A549 (cell line): ENCODE results near the gene FAM107B. TPM values are rescaled to one million over a fixed set of nuclear protein-coding genes. Genes with fewer than 3 reads are reported as not detected.
A peak's percentile ranks its signal among the peaks of the same experiment; 100 is the strongest.

Experiments used
- ATAC-seq, 2 experiments: fragments of 200-7000 bp in 1 of 2; fragments of >200 bp in 1 of 2; cut with Nextera tagmentation in 1 of 2; cut with Tn5 transposase in 1 of 2; 3 replicates each; pipeline versions ENCODE4 v1.8.0 to v1.9.1; 2018 to 2020; ENCODE audit warnings: mild to moderate bottlenecking in 1 of 2, moderate library complexity in 1 of 2
- CTCF ChIA-PET: fragments of 300-600 bp; sonication (Branson Sonifier 250); formaldehyde crosslinking; extraction: SDS; loops from one replicate; lab custom pipeline; 2021; ENCODE audit warnings: antibody characterized with exemption, inconsistent platforms; lab: Yijun Ruan, JAX
- POLR2A ChIA-PET: fragments of 350-600 bp; formaldehyde crosslinking; extraction: SDS; loops from one replicate; lab custom pipeline; 2021; ENCODE audit warnings: antibody characterized with exemption, inconsistent platforms; lab: Yijun Ruan, JAX
- DNase-seq, 2 experiments: peaks; one replicate each; pipeline versions ENCODE4 v3.0.0 to v3.0.0-alpha.2; 2011 to 2016; ENCODE audit warnings: low read depth in 1 of 2, low spot score in 1 of 2
- FAIRE-seq: peaks from 2 replicates; lab custom pipeline; 2011; peaks lifted over from hg19 to GRCh38; lab: Jason Lieb, UNC
- H3K27ac ChIP-seq, 2 experiments: fragments of >200 bp; sonication (Bioruptor Twin); formaldehyde crosslinking; 3 replicates each; pipeline ENCODE4 v1.5.1; 2016 to 2017
- H3K4me1 ChIP-seq: fragments of >200 bp; sonication (Bioruptor Twin); formaldehyde crosslinking; 3 replicates; pipeline ENCODE4 v1.6.1; 2016
- H3K4me2 ChIP-seq: fragments of >200 bp; sonication (Bioruptor Twin); formaldehyde crosslinking; 3 replicates; pipeline ENCODE4 v1.6.1; 2016
- H3K4me3 ChIP-seq: fragments of >200 bp; sonication (Bioruptor Twin); formaldehyde crosslinking; 3 replicates; pipeline ENCODE4 v1.5.1; 2016
- H3K9me3 ChIP-seq: fragments of >200 bp; sonication (Bioruptor Twin); formaldehyde crosslinking; 3 replicates; pipeline ENCODE4 v1.6.1; 2016
- BCL3 ChIP-seq: fragments of >200 bp; sonication (Bioruptor Twin); formaldehyde crosslinking; IDR thresholded peaks from 3 replicates; pipeline ENCODE4 v1.6.1; 2016
- CBX2 ChIP-seq: fragments of 200-600 bp; sonication (generic); IDR thresholded peaks from 2 replicates; pipeline ENCODE4 v1.6.1; 2016; ENCODE audit warnings: low read depth, mild to moderate bottlenecking, borderline replicate concordance
- CHD2 ChIP-seq: fragments of 150-350 bp; IDR thresholded peaks from 2 replicates; pipeline ENCODE4 v1.6.1; 2014; ENCODE audit warnings: low read length; ENCODE audit not compliant: partially characterized antibody
- E2F6 ChIP-seq: IDR thresholded peaks from 2 replicates; pipeline ENCODE4 v1.6.1; 2012; ENCODE audit warnings: low read depth, borderline replicate concordance
- FOSL2 ChIP-seq, 2 experiments: fragments of 450-650 bp in 1 of 2; fragments of >200 bp in 1 of 2; sonication (Bioruptor Twin) in 1 of 2; formaldehyde crosslinking; IDR thresholded peaks; 2 replicates each; pipeline versions ENCODE4 v1.5.0 to v1.6.1; 2016 to 2020; ENCODE audit warnings: mild to moderate bottlenecking in 1 of 2, moderate library complexity in 1 of 2
- GATA3 ChIP-seq: IDR thresholded peaks from 2 replicates; pipeline ENCODE4 v1.6.1; 2012; ENCODE audit warnings: borderline replicate concordance
- HOXA7 ChIP-seq: fragments of 250-450 bp; sonication (Bioruptor Pico); IDR thresholded peaks from 2 replicates; pipeline ENCODE4 v1.5.0; 2020; ENCODE audit warnings: mild to moderate bottlenecking, moderate library complexity
- HOXB13 ChIP-seq: fragments of 250-450 bp; sonication (Bioruptor Pico); IDR thresholded peaks from 2 replicates; pipeline ENCODE4 v1.5.0; 2020; ENCODE audit warnings: low read depth, mild to moderate bottlenecking, moderate library complexity
- HOXB5 ChIP-seq: fragments of 250-450 bp; sonication (Bioruptor Pico); IDR thresholded peaks from 2 replicates; pipeline ENCODE4 v1.5.0; 2020; ENCODE audit warnings: mild to moderate bottlenecking, moderate library complexity
- JUN ChIP-seq, 2 experiments: fragments of >200 bp; sonication (Bioruptor Twin); formaldehyde crosslinking; IDR thresholded peaks; 2 replicates in 1 of 2; 3 replicates in 1 of 2; pipeline ENCODE4 v1.6.1; 2016 to 2017
- JUNB ChIP-seq: fragments of >200 bp; sonication (Bioruptor Twin); formaldehyde crosslinking; IDR thresholded peaks from 2 replicates; pipeline ENCODE4 v1.6.1; 2016
- MAFK ChIP-seq: fragments of 450-650 bp; IDR thresholded peaks from 2 replicates; pipeline ENCODE4 v1.6.1; 2014; ENCODE audit not compliant: partially characterized antibody
- MAZ ChIP-seq: fragments of 150-350 bp; IDR thresholded peaks from 2 replicates; pipeline ENCODE4 v1.6.1; 2014; ENCODE audit warnings: antibody characterized with exemption, low read depth, low read length, borderline replicate concordance
- MYC ChIP-seq: IDR thresholded peaks from 2 replicates; pipeline ENCODE4 v1.6.1; 2012; ENCODE audit warnings: mild to moderate bottlenecking, inconsistent platforms, low read length, improper control_type of control experiment, borderline replicate concordance
- NFE2L2 ChIP-seq: fragments of 150-350 bp; conservative IDR thresholded peaks from 2 replicates; pipeline ENCODE4 v1.6.1; 2014; ENCODE audit warnings: low read length
- PHF8 ChIP-seq: fragments of 200-600 bp; sonication (generic); IDR thresholded peaks from 2 replicates; pipeline ENCODE4 v1.6.1; 2016; ENCODE audit warnings: low read depth, mild to moderate bottlenecking, antibody characterized with exemption, moderate library complexity, borderline replicate concordance
- RAD21 ChIP-seq, 2 experiments: fragments of >200 bp in 1 of 2; sonication (Bioruptor Twin) in 1 of 2; formaldehyde crosslinking in 1 of 2; IDR thresholded peaks in 1 of 2; conservative IDR thresholded peaks in 1 of 2; 2 replicates in 1 of 2; 3 replicates in 1 of 2; pipeline ENCODE4 v1.6.1; 2012 to 2018; ENCODE audit warnings: inconsistent platforms in 1 of 2
- RCOR1 ChIP-seq: fragments of 150-350 bp; IDR thresholded peaks from 2 replicates; pipeline ENCODE4 v1.6.1; 2014; ENCODE audit warnings: antibody characterized with exemption, low read length, low read depth
- RFX5 ChIP-seq: fragments of 450-650 bp; IDR thresholded peaks from 2 replicates; pipeline ENCODE4 v1.7.1; 2014; ENCODE audit warnings: antibody characterized with exemption, mild to moderate bottlenecking, moderate library complexity
- TFCP2L1 ChIP-seq: fragments of 250-450 bp; sonication (Bioruptor Pico); IDR thresholded peaks from 2 replicates; pipeline ENCODE4 v1.5.0; 2021; ENCODE audit warnings: mild to moderate bottlenecking
- TP53 ChIP-seq: fragments of 250-450 bp; sonication (Bioruptor Pico); IDR thresholded peaks from 2 replicates; pipeline ENCODE4 v1.5.0; 2021; ENCODE audit warnings: mild to moderate bottlenecking, moderate library complexity
- ZFP36 ChIP-seq: fragments of 450-650 bp; IDR thresholded peaks from 2 replicates; pipeline ENCODE4 v1.6.1; 2014; ENCODE audit warnings: borderline replicate concordance; ENCODE audit not compliant: partially characterized antibody
- WGBS: methylation state at CpG from one replicate; pipeline ENCODE4 v1.1.6; 2017; ENCODE audit errors: missing lambda C conversion rate; 5-methylcytosine and 5-hydroxymethylcytosine counted together
- polyA plus RNA-seq, 4 experiments: library from polyadenylated mRNA; depleted of rRNA in 3 of 4; stranded (reverse); fragments of >200 nt; fragmentation: RNase III in 1 of 4; extraction: RNeasy Plus Mini Kit Qiagen cat#74134 plus additional on column Dnase treatment in 1 of 4; gene quantifications; 2 replicates in 3 of 4; 3 replicates in 1 of 4; pipeline ENCODE4 v1.2.3, GENCODE V29; 2011 to 2017

FAM107B gene
- polyA plus RNA-seq, 2 of the 4 experiments (the other 2 are of a cell fraction), result 99.9 to 173 TPM

- ChIA-PET POLR2A (no interaction called here), CTCF (interaction anchor here (1.4 kb wide), 1 partner anchor 72 kb away, joined by 4 read pairs; no protein-coding TSS in a partner anchor)
- Histone ChIP-seq H3K9me3 (no peaks in the 10 kb centered on the region), H3K4me2 (0 out of 3 replicates have a peak overlapping the region, but pooled peaks have one; percentile 10), H3K4me3 (no peak overlapping the region), H3K27ac (peak overlapping the region; percentile 13 to 65; a peak in 4 of 6 replicates), H3K4me1 (peaks cover 44% of the 10 kb centered on the region)
- ATAC-seq (no peak), FAIRE-seq (no peak), DNase-seq (no peak)
- 92% methylated on average over 4 of the region's 4 CpGs for WGBS
- TF ChIP-seq ZFP36, result no peak
- no peak for TF ChIP-seq JUN (IDR thresholded peaks at IDR 0.05)
- TF ChIP-seq PHF8, result no peak
- no peak for TF ChIP-seq TFCP2L1 (CRISPR knock-in tag)
- TF ChIP-seq CBX2, result no peak
- no peak for TF ChIP-seq CHD2
- no peak for TF ChIP-seq TP53 (CRISPR knock-in tag)
- no peak for TF ChIP-seq RFX5
These were observed 166.2 kb downstream of the FAM107B start for GRCh38 chr10:14608381-14609001.

- Histone ChIP-seq H3K4me3 (no peak overlapping the region), H3K4me1 (peaks cover 36% of the 10 kb centered on the region), H3K9me3 (no peaks in the 10 kb centered on the region), H3K4me2 (no peak overlapping the region), H3K27ac (peak overlapping the region; percentile 88 to 99; a peak in 4 of 6 replicates)
- CTCF ChIA-PET, result interaction anchor here (0.8 kb wide), 1 partner anchor 70 kb away, joined by 4 read pairs; no protein-coding TSS in a partner anchor
- no peak for ATAC-seq
- POLR2A ChIA-PET, result no interaction called here
- WGBS, result 79% methylated on average over 2 of the region's 2 CpGs
- no peak for FAIRE-seq
- TF ChIP-seq TFCP2L1 (CRISPR knock-in tag) (no peak), NFE2L2 (no peak), FOSL2 (IDR thresholded peaks at IDR 0.05) (no peak), FOSL2 (CRISPR knock-in tag; IDR thresholded peaks at IDR 0.05) (no peak), HOXB5 (CRISPR knock-in tag) (no peak), JUN (IDR thresholded peaks at IDR 0.05) (no peak), CHD2 (no peak), RFX5 (no peak), HOXB13 (CRISPR knock-in tag) (no peak), MYC (no peak), RCOR1 (no peak), ZFP36 (no peak)
- no peak for DNase-seq
These were observed 168.1 kb downstream of the FAM107B start for GRCh38 chr10:14606633-14607032.

GRCh38 chr10:14605231-14605925, 169.3 kb downstream of the FAM107B start:
- no peaks in the 10 kb centered on the region for H3K9me3 ChIP-seq
- DNase-seq, result peak in 1 of 2 experiments; percentile 75
- H3K4me2 ChIP-seq, result peak overlapping the region; percentile 93
- CTCF ChIA-PET, result interaction anchor here (0.7 kb wide), 1 partner anchor 293 kb away, joined by 3 read pairs; no protein-coding TSS in a partner anchor
- FAIRE-seq, result peak; percentile 76
- 24% methylated on average over 7 of the region's 7 CpGs for WGBS
- POLR2A ChIA-PET, result interaction anchor here (0.5 to 2.1 kb wide), 8 partner anchors 28 to 232 kb away, joined by 3 to 9 read pairs (median 5); partner anchors contain the start of genes CDNF, HSPA14 and MSANTD7
- TF ChIP-seq HOXA7 (CRISPR knock-in tag) (0 out of 2 replicates have a peak, but pooled peaks have one; percentile 37), HOXB13 (CRISPR knock-in tag) (0 out of 2 replicates have a peak, but pooled peaks have one; percentile 34), BCL3 (0 out of 3 replicates have a peak, but pooled peaks have one; percentile 35), FOSL2 (IDR thresholded peaks at IDR 0.05) (peak; percentile 62), FOSL2 (CRISPR knock-in tag; IDR thresholded peaks at IDR 0.05) (peak; percentile 90), MAZ (no peak), RFX5 (peak; percentile 95), E2F6 (no peak), NFE2L2 (no peak), RAD21 (conservative IDR thresholded peaks at IDR 0.05 in 1 of 2, IDR thresholded peaks at IDR 0.05 in 1 of 2) (peak in 1 of 2 experiments; percentile 20; a peak in 1 of 5 replicates), GATA3 (peak; percentile 83), MAFK (peak; percentile 60), JUNB (peak; percentile 78)
- peak; percentile 35 to 58; a peak in 4 of 6 replicates for ATAC-seq
- H3K27ac ChIP-seq, result peak overlapping the region; percentile 88 to 99
- peak overlapping the region; percentile 98 for H3K4me3 ChIP-seq
- peaks cover 36% of the 10 kb centered on the region for H3K4me1 ChIP-seq
